Measurements from ENCODE around the gene STAG3.
"Not testable (repeated sequence)": the region's sequence is repeated elsewhere in the genome, so short reads cannot be mapped to it uniquely, and the experiment has no call there.

Gene STAG3

DNA sequence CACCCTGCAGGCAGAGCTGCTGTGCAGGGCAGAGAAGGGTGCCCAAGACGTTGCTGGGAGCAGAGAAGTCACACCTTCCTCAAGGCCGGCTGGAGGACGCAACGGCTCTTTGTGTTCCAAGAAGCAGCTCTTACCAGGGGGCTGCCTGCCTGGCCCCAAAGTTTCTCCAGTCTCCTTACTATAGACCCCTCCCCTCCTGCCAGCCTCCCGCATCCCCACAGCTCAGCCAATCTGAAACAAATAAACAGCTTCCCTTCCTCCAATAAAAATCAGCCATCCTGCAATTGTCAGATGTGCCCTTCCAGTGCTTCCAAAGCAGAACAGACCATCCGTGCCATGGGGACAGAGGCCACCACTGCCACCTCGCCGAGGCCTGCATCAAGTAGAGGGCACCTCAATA lies 82.3 kb downstream of the STAG3 start:
- DNase-seq (ENCODE audit: low read depth): not testable (repeated sequence)

DNA sequence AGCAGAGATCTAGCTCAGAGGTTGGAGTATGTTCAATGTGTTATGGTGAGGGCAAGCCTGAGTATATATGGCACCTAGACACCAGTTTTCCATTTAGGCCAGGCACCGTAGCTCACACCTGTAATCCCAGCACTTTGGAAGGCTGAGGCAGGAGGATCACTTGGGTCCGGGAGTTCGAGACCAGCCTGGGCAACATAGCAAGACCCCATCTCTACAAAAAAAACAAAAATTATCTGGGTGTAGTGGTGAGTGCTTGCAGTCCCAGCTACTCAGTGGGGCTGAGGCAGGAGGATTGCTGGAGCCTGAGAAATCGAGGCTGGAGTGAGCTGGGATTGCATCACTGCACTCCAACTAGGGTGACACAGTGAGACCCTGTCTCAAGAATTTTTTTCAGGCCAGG lies 85.2 kb downstream of the STAG3 start:
- not testable (repeated sequence) for DNase-seq (ENCODE audit: low read depth)
